ENCODE results near the gene ENTPD1. TPM values are rescaled to one million over a fixed set of nuclear protein-coding genes. Genes with fewer than 3 reads are reported as not detected.

The ENTPD1 gene
- 0.69 and 1.0 TPM in 2 replicates for total RNA-seq (ENCODE audit: low replicate concordance)
- long read RNA-seq, full-length matches to known transcripts, result 4 of 4 reads
- long read RNA-seq, partial matches to known transcripts, result 0 of 4 reads
- long read RNA-seq, other reads (novel, unspliced or antisense), result 0 of 4 reads

GRCh38 chr10:95756041-95756761, at the start of gene ENTPD1:
ENTPD1 (plus strand) TSS chr10:95756163; CDS start chr10:95756240, 77 bp downstream.
- Mint-ChIP-seq H3K4me1 (ENCODE audit: unreplicated experiment) (peaks cover 15% of the 10 kb centered on the region), H3K4me3 (peak within 1 kb of the TSS; percentile 53), H3K27me3 (peaks cover 19% of the 10 kb centered on the region), H3K27ac (no peak within 1 kb of the TSS), H3K9me3 (no peaks in the 10 kb centered on the region), H3K36me3 (no peaks in the 10 kb centered on the region)
- no peak for TF ChIP-seq CTCF (conservative IDR thresholded peaks at IDR 0.05)
- DNase-seq (ENCODE audit: extremely low spot score, unreplicated experiment), result no peak

GRCh38 chr10:95706573-95706972, 49.4 kb upstream of the ENTPD1 start:
- no peak overlapping the region for H3K27ac Mint-ChIP-seq
- DNase-seq (ENCODE audit: extremely low spot score, unreplicated experiment), result no peak
- H3K36me3 Mint-ChIP-seq, result no peaks in the 10 kb centered on the region
- H3K9me3 Mint-ChIP-seq, result no peaks in the 10 kb centered on the region
- H3K4me3 Mint-ChIP-seq, result no peak overlapping the region
- H3K27me3 Mint-ChIP-seq, result no peaks in the 10 kb centered on the region
- no peaks in the 10 kb centered on the region for H3K4me1 Mint-ChIP-seq (ENCODE audit: unreplicated experiment)
- no peak for TF ChIP-seq CTCF (conservative IDR thresholded peaks at IDR 0.05)

GRCh38 chr10:95706990-95707389, 49.0 kb upstream of the ENTPD1 start:
- Mint-ChIP-seq H3K9me3 (no peaks in the 10 kb centered on the region), H3K27me3 (no peaks in the 10 kb centered on the region), H3K27ac (no peak overlapping the region), H3K4me1 (ENCODE audit: unreplicated experiment) (no peaks in the 10 kb centered on the region), H3K36me3 (no peaks in the 10 kb centered on the region), H3K4me3 (no peak overlapping the region)
- no peak for DNase-seq (ENCODE audit: extremely low spot score, unreplicated experiment)
- no peak for TF ChIP-seq CTCF (conservative IDR thresholded peaks at IDR 0.05)

GRCh38 chr10:95711492-95711891, 44.5 kb upstream of the ENTPD1 start:
- Mint-ChIP-seq H3K9me3 (no peaks in the 10 kb centered on the region), H3K4me3 (peak overlapping the region; percentile 11), H3K36me3 (no peaks in the 10 kb centered on the region), H3K4me1 (ENCODE audit: unreplicated experiment) (no peaks in the 10 kb centered on the region), H3K27ac (peak overlapping the region; percentile 11), H3K27me3 (no peaks in the 10 kb centered on the region)
- no peak for DNase-seq (ENCODE audit: extremely low spot score, unreplicated experiment)
- TF ChIP-seq CTCF (conservative IDR thresholded peaks at IDR 0.05), result no peak

- H3K4me1 Mint-ChIP-seq (ENCODE audit: unreplicated experiment), result no peaks in the 10 kb centered on the region
- no peak for TF ChIP-seq CTCF (conservative IDR thresholded peaks at IDR 0.05)
- H3K36me3 Mint-ChIP-seq, result no peaks in the 10 kb centered on the region
- no peaks in the 10 kb centered on the region for H3K9me3 Mint-ChIP-seq
- H3K27me3 Mint-ChIP-seq, result no peaks in the 10 kb centered on the region
- no peak for DNase-seq (ENCODE audit: extremely low spot score, unreplicated experiment)
- H3K4me3 Mint-ChIP-seq, result no peak overlapping the region
- no peak overlapping the region for H3K27ac Mint-ChIP-seq
Observed at GRCh38 chr10:95716466-95716865, 39.5 kb upstream of the ENTPD1 start.

All from type B pancreatic cell (in vitro differentiated cells).